IMR-90 (cell line): ENCODE measurements around the gene CLHC1.

Experiments used
- BHLHE40 ChIP-seq: fragments of 150-350 bp; IDR thresholded peaks from 2 replicates; pipeline ENCODE4 v1.6.1; 2016; ENCODE audit warnings: mild to moderate bottlenecking, low read depth, low read length
- CHD1 ChIP-seq: IDR thresholded peaks from 2 replicates; pipeline ENCODE4 v1.6.1; 2012; ENCODE audit warnings: low read depth, low read length, improper control_type of control experiment
- MAFK ChIP-seq: IDR thresholded peaks from 2 replicates; pipeline ENCODE4 v1.6.1; 2012; ENCODE audit warnings: low read depth, low read length, improper control_type of control experiment
- MAZ ChIP-seq: IDR thresholded peaks from 2 replicates; pipeline ENCODE4 v1.6.1; 2012; ENCODE audit warnings: low read depth, mild to moderate bottlenecking, low read length, improper control_type of control experiment, moderate library complexity, borderline replicate concordance
- MXI1 ChIP-seq: IDR thresholded peaks from 2 replicates; pipeline ENCODE4 v1.6.1; 2012; ENCODE audit warnings: low read depth, mild to moderate bottlenecking, low read length, moderate library complexity, borderline replicate concordance
- POLR2A ChIP-seq: IDR thresholded peaks from 2 replicates; pipeline ENCODE4 v1.6.1; 2012; ENCODE audit warnings: mild to moderate bottlenecking, low read depth, low read length
- RAD21 ChIP-seq: IDR thresholded peaks from 2 replicates; pipeline ENCODE4 v1.6.1; 2012; ENCODE audit warnings: low read length, improper control_type of control experiment
- RCOR1 ChIP-seq: IDR thresholded peaks from 2 replicates; pipeline ENCODE4 v1.6.1; 2012; ENCODE audit warnings: mild to moderate bottlenecking, low read length, improper control_type of control experiment; ENCODE audit not compliant: insufficient replicate concordance
- RFX5 ChIP-seq: IDR thresholded peaks from 2 replicates; pipeline ENCODE4 v1.8.0; 2012; ENCODE audit warnings: low read depth, mild to moderate bottlenecking, low read length, moderate library complexity
- SMC3 ChIP-seq: fragments of 150-350 bp; IDR thresholded peaks from 2 replicates; pipeline ENCODE4 v1.6.1; 2016; ENCODE audit warnings: low read depth, mild to moderate bottlenecking, antibody characterized with exemption, low read length, moderate library complexity
- TF ChIP-seq, protein P1 (sequence below): conservative IDR thresholded peaks from 2 replicates; pipeline ENCODE4 v1.5.1; 2012; ENCODE audit warnings: mild to moderate bottlenecking, low read depth, low read length, improper control_type of control experiment
- TF ChIP-seq, protein P2 (sequence below): fragments of 150-350 bp; IDR thresholded peaks from 2 replicates; pipeline ENCODE4 v1.6.1; 2017; ENCODE audit warnings: mild to moderate bottlenecking, antibody characterized with exemption, low read length, low read depth
- TF ChIP-seq, protein P3 (sequence below): fragments of 150-350 bp; IDR thresholded peaks from 2 replicates; pipeline ENCODE4 v1.6.1; 2016; ENCODE audit warnings: low read depth, mild to moderate bottlenecking, low read length, moderate library complexity, borderline replicate concordance

DNA sequence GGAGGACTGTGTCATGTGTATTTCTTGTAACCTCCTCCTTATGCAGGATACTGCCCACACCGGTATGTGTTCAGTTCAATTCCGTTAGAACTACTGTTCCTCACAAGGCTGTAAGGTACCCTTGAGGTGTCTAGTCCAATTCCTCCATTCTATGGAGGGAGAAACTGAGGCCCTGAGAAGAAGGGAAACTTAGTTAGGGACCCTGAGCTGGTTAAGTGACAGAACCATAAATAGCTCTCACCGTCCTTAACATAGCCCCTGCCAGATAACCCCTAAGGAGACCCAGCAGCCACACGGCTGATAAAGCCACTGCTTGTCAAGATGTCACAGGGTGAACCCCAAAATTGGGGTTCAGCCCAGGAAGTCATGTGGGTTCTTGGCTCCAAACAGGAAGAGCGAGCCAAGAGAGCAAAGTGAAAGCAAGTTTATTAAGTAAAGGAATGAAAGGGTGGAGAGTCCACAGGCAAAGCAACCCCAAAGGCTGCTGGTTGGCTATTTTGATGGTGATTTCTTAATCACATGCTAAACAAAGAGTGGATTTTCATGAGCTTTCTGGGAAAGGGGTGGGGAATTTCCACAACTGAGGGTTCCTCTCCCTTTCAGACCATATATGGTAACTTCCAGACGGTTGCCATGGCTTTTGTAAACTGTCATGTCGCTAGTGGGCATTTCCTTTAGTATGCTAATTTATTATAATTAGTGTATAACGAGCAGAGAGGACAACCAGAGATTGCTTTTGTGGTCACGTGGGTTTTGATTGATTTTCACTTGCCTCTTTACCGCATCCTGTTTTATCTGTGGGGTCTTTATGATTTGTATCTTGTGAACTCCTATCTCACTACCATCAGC, 98.4 kb downstream of the CLHC1 start:
- TF ChIP-seq, protein P1, sequence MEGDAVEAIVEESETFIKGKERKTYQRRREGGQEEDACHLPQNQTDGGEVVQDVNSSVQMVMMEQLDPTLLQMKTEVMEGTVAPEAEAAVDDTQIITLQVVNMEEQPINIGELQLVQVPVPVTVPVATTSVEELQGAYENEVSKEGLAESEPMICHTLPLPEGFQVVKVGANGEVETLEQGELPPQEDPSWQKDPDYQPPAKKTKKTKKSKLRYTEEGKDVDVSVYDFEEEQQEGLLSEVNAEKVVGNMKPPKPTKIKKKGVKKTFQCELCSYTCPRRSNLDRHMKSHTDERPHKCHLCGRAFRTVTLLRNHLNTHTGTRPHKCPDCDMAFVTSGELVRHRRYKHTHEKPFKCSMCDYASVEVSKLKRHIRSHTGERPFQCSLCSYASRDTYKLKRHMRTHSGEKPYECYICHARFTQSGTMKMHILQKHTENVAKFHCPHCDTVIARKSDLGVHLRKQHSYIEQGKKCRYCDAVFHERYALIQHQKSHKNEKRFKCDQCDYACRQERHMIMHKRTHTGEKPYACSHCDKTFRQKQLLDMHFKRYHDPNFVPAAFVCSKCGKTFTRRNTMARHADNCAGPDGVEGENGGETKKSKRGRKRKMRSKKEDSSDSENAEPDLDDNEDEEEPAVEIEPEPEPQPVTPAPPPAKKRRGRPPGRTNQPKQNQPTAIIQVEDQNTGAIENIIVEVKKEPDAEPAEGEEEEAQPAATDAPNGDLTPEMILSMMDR: no peak
- TF ChIP-seq RAD21 (no peak), BHLHE40 (no peak), POLR2A (peak; percentile 48; the same call in 1 of the 2 replicates), SMC3 (no peak), RFX5 (no peak), RCOR1 (no peak), MXI1 (peak; percentile 78), CHD1 (no peak), MAFK (no peak), MAZ (no peak)
- TF ChIP-seq, protein P2, sequence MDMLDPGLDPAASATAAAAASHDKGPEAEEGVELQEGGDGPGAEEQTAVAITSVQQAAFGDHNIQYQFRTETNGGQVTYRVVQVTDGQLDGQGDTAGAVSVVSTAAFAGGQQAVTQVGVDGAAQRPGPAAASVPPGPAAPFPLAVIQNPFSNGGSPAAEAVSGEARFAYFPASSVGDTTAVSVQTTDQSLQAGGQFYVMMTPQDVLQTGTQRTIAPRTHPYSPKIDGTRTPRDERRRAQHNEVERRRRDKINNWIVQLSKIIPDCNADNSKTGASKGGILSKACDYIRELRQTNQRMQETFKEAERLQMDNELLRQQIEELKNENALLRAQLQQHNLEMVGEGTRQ: peak; percentile 75
- TF ChIP-seq, protein P3, sequence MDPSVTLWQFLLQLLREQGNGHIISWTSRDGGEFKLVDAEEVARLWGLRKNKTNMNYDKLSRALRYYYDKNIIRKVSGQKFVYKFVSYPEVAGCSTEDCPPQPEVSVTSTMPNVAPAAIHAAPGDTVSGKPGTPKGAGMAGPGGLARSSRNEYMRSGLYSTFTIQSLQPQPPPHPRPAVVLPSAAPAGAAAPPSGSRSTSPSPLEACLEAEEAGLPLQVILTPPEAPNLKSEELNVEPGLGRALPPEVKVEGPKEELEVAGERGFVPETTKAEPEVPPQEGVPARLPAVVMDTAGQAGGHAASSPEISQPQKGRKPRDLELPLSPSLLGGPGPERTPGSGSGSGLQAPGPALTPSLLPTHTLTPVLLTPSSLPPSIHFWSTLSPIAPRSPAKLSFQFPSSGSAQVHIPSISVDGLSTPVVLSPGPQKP: peak; percentile 93
